Caco-2 (cell line): Measurements from ENCODE around the gene RBPMS2. TPM values are rescaled to one million over a fixed set of nuclear protein-coding genes. Genes with fewer than 3 reads are reported as not detected.

Source experiments
- BruUV-seq: library from RNA; stranded (reverse); fragments of 400-500 nt; replicated peaks from 2 replicates; lab custom pipeline; 2021; lab: Mats Ljungman, UMichigan
- CTCF ChIA-PET: fragments of 300-600 bp; sonication (Branson Sonifier 250); formaldehyde crosslinking; loops from one replicate; lab custom pipeline; 2022; ENCODE audit warnings: antibody characterized with exemption; lab: Charles Lee
- POLR2A ChIA-PET: fragments of 300-600 bp; sonication (Branson Sonifier 250); formaldehyde crosslinking; loops from one replicate; lab custom pipeline; 2022; ENCODE audit warnings: antibody characterized with exemption; lab: Charles Lee
- DNase-seq, 2 experiments: peaks; one replicate each; pipeline versions ENCODE4 v3.0.0 to v3.0.0-alpha.2; 2020 to 2022
- H3K27me3 ChIP-seq: replicated peaks from 2 replicates; pipeline ENCODE4 v1.6.0; 2011; ENCODE audit warnings: low read length; ENCODE audit not compliant: control insufficient read depth, insufficient read depth
- H3K36me3 ChIP-seq: 2 replicates; pipeline ENCODE4 v1.5.1; 2011; ENCODE audit warnings: low read length; ENCODE audit not compliant: control insufficient read depth, insufficient read depth
- H3K4me1 ChIP-seq: fragments of 250-450 bp; sonication (Bioruptor Pico); 2 replicates; pipeline ENCODE4 v1.5.1; 2020; ENCODE audit warnings: mild to moderate bottlenecking
- H3K4me3 ChIP-seq: 2 replicates; pipeline ENCODE4 v1.5.1; 2011; ENCODE audit warnings: low read depth, mild to moderate bottlenecking, control low read depth, low read length
- H3K9me3 ChIP-seq: fragments of 250-450 bp; sonication (Bioruptor Pico); 2 replicates; pipeline ENCODE4 v1.5.1; 2020; ENCODE audit warnings: mild to moderate bottlenecking, moderate library complexity
- H3K27ac Mint-ChIP-seq: one replicate; pipeline ENCODE4 v1.8.0; 2022; ENCODE audit warnings: mixed read lengths; ENCODE audit not compliant: unreplicated experiment
- H3K27me3 Mint-ChIP-seq: one replicate; pipeline ENCODE4 v1.8.0; 2022; ENCODE audit warnings: mixed read lengths; ENCODE audit not compliant: insufficient read depth, unreplicated experiment
- H3K36me3 Mint-ChIP-seq: one replicate; pipeline ENCODE4 v1.8.0; 2022; ENCODE audit warnings: mild to moderate bottlenecking, mixed read lengths; ENCODE audit not compliant: insufficient read depth, unreplicated experiment
- H3K4me1 Mint-ChIP-seq: one replicate; pipeline ENCODE4 v1.8.0; 2022; ENCODE audit warnings: low read depth, mixed read lengths; ENCODE audit not compliant: unreplicated experiment
- H3K4me3 Mint-ChIP-seq: one replicate; pipeline ENCODE4 v1.8.0; 2022; ENCODE audit warnings: mild to moderate bottlenecking, moderate library complexity, mixed read lengths; ENCODE audit not compliant: unreplicated experiment
- H3K9me3 Mint-ChIP-seq: one replicate; pipeline ENCODE4 v1.8.0; 2022; ENCODE audit warnings: mixed read lengths; ENCODE audit not compliant: unreplicated experiment
- CTCF ChIP-seq, 2 experiments: fragments of 200-600 bp in 1 of 2; IDR thresholded peaks; 1 replicate in 1 of 2; 2 replicates in 1 of 2; pipeline versions ENCODE4 v1.5.1 to v1.8.0; 2011 to 2022; ENCODE audit warnings: antibody characterized with exemption in 1 of 2, control low read depth in 1 of 2, inconsistent platforms in 1 of 2, low read depth in 1 of 2, low read length in 1 of 2, mild to moderate bottlenecking in 1 of 2, moderate library complexity in 1 of 2; ENCODE audit not compliant: insufficient read depth in 1 of 2, severe bottlenecking in 1 of 2, unreplicated experiment in 1 of 2
- intact Hi-C: fragments of 100-400 bp; cut with micrococcal nuclease; formaldehyde crosslinking; loops from one replicate; pipeline ENCODE4 v1.10.0; 2022; ENCODE audit not compliant: unreplicated experiment
- microRNA-seq: library from miRNA; unstranded; fragments of <30 nt; microRNA quantifications from one replicate; pipeline ENCODE4 v1.2.0, GENCODE V29; 2022
- total RNA-seq: library from RNA; stranded (reverse); gene quantifications from 2 replicates; pipeline ENCODE4 v1.2.3, GENCODE V29; 2022

RBPMS2 gene
- total RNA-seq, 1 experiment from 2014 or later, result 9.3 TPM

- H3K9me3 ChIP-seq, result no peaks in the 10 kb centered on the region
- DNase-seq, result no peak
- no peaks in the 10 kb centered on the region for H3K9me3 Mint-ChIP-seq
- no peaks in the 10 kb centered on the region for H3K4me1 ChIP-seq
- CTCF ChIA-PET, result interaction anchor here (2.8 kb wide), 1 partner anchor 38 kb away, joined by 18 read pairs; no protein-coding TSS in a partner anchor
- BruUV-seq, result no TSS peak
- H3K36me3 Mint-ChIP-seq, result peaks cover 73% of the 10 kb centered on the region
- intact Hi-C loops, result no loop called here
- H3K27me3 ChIP-seq, result no peaks in the 10 kb centered on the region
- POLR2A ChIA-PET, result no interaction called here
- no peaks in the 10 kb centered on the region for H3K27me3 Mint-ChIP-seq
- no peak overlapping the region for H3K4me3 Mint-ChIP-seq
- TF ChIP-seq CTCF (IDR thresholded peaks at IDR 0.05; ENCODE audit: insufficient read depth in 1 of 2, low read depth in 1 of 2, low read length in 1 of 2, severe bottlenecking in 1 of 2, unreplicated experiment in 1 of 2), result no peak
- no peak overlapping the region for H3K27ac Mint-ChIP-seq
- H3K36me3 ChIP-seq, result peaks cover 6% of the 10 kb centered on the region
- H3K4me3 ChIP-seq, result no peak overlapping the region
- no peaks in the 10 kb centered on the region for H3K4me1 Mint-ChIP-seq
Observed at GRCh38 chr15:64690008-64690407, 85.4 kb downstream of the RBPMS2 start.

Small RNA genes lying within 50 kb of the gene (microRNA-seq; reads per million reads assigned to microRNA genes)
- not detected for gene MIR1272

Other genes with a start within 250 kb of the RBPMS2 start
- 45.8 and 47.9 TPM in 2 replicates for gene PIF1, start 50.1 kb upstream of the RBPMS2 start, total RNA-seq
- 4.5 and 4.9 TPM in 2 replicates for gene PLEKHO2, start 66.3 kb upstream of the RBPMS2 start, total RNA-seq
- 1.3 and 1.6 TPM in 2 replicates for gene ANKDD1A, start 136.3 kb upstream of the RBPMS2 start, total RNA-seq
- 69.4 and 72.9 TPM in 2 replicates for gene SPG21, start 214.3 kb upstream of the RBPMS2 start, total RNA-seq